ENCODE measurements around the gene RAB11FIP3. TPM values are rescaled to one million over a fixed set of nuclear protein-coding genes. Genes with fewer than 3 reads are reported as not detected.

Gene RAB11FIP3
- total RNA-seq, 1 experiment from 2014 or later: 12.8 TPM

- TF ChIP-seq REST (IDR thresholded peaks at IDR 0.05; ENCODE audit: low read depth) (no peak), ZFX (IDR thresholded peaks at IDR 0.05) (no peak), SP1 (IDR thresholded peaks at IDR 0.05; ENCODE audit: low read depth) (no peak), ZNF274 (IDR thresholded peaks at IDR 0.05; ENCODE audit: low read depth, low read length) (no peak)
Measured at GRCh38 chr16:399340-400019, 26.0 kb upstream of the RAB11FIP3 start (continued).

- Histone ChIP-seq H2AFZ (ENCODE audit: low read depth, low read length, poor library complexity, severe bottlenecking) (no peak overlapping the region), H3K79me2 (ENCODE audit: insufficient read depth, low read length) (no peaks in the 10 kb centered on the region), H3K9me3 (ENCODE audit: control insufficient read depth in 1 of 2, insufficient read depth in 1 of 2, low read depth in 1 of 2, low read length in 2 of 2) (no peaks in the 10 kb centered on the region), H3K27ac (ENCODE audit: low read depth, low read length) (peak overlapping the region; percentile 83), H3K4me1 (ENCODE audit: control insufficient read depth in 1 of 2, insufficient read depth in 2 of 2, low read length in 2 of 2) (peaks cover 3 to 22% of the 10 kb centered on the region in 2 experiments; a peak in 2 of 4 replicates), H3K4me2 (ENCODE audit: low read length) (peak overlapping the region; percentile 77), H3K36me3 (ENCODE audit: control insufficient read depth in 1 of 2, insufficient read depth in 2 of 2, low read length in 2 of 2) (no peaks in the 10 kb centered on the region), H3K9me2 (ENCODE audit: insufficient read depth) (no peaks in the 10 kb centered on the region), H3K4me3 (replicated peaks in 1 of 2; ENCODE audit: low read depth in 1 of 2, low read length in 2 of 2) (peak overlapping the region; percentile 63), H3K9ac (ENCODE audit: low read length) (peak overlapping the region; percentile 71; the same call in 1 of the 2 replicates), H3K27me3 (ENCODE audit: insufficient read depth, low read length) (no peaks in the 10 kb centered on the region), H4K20me1 (ENCODE audit: insufficient read depth) (no peaks in the 10 kb centered on the region)
- DNase-seq (ENCODE audit: low read depth, low spot score): no peak
- no peak for ATAC-seq
- ChIA-PET CTCF (no interaction called here), POLR2A (no interaction called here), RAD21 (ENCODE audit: low non-redundant PET in 1 of 2, low total read pairs in 2 of 2, uncharacterized antibody in 2 of 2, unreplicated experiment in 2 of 2) (no interaction called here)
- TF ChIP-seq RAD21 (IDR thresholded peaks at IDR 0.05; ENCODE audit: low read depth): no peak
- no peak for TF ChIP-seq CTCF (IDR thresholded peaks at IDR 0.05 in 2 of 3, conservative IDR thresholded peaks at IDR 0.05 in 1 of 3; ENCODE audit: borderline replicate concordance in 1 of 3, insufficient read depth in 1 of 3, low read depth in 2 of 3, low read length in 2 of 3)
- TF ChIP-seq REST (IDR thresholded peaks at IDR 0.05; ENCODE audit: low read depth): no peak
- no peak for TF ChIP-seq ZFX (IDR thresholded peaks at IDR 0.05)
- BruUV-seq (replicated peaks): no TSS peak
- intact Hi-C loops (cut with micrococcal nuclease): no loop called here
Measured at GRCh38 chr16:400061-400591, 25.3 kb upstream of the RAB11FIP3 start.
